HL-60 (cell line): ENCODE results near the gene KAZALD1.

Experiments
- DNase-seq, 2 experiments: peaks; one replicate each; pipeline ENCODE4 v3.0.0-alpha.2; 2010 to 2020; ENCODE audit warnings: low read depth in 1 of 2, low spot score in 1 of 2
- H3K27ac ChIP-seq: fragments of 250-450 bp; sonication (Bioruptor Pico); replicated peaks from 2 replicates; pipeline ENCODE4 v1.5.1; 2020; ENCODE audit warnings: mild to moderate bottlenecking, moderate library complexity
- H3K27me3 ChIP-seq: fragments of 250-450 bp; sonication (Bioruptor Pico); 2 replicates; pipeline ENCODE4 v1.5.1; 2021; ENCODE audit warnings: mild to moderate bottlenecking, moderate library complexity; ENCODE audit not compliant: insufficient read depth, poor library complexity, severe bottlenecking
- H3K4me3 ChIP-seq: replicated peaks from 2 replicates; pipeline ENCODE4 v1.5.1; 2011; ENCODE audit warnings: mild to moderate bottlenecking, control low read depth, low read length; ENCODE audit not compliant: insufficient read depth
- CTCF ChIP-seq: IDR thresholded peaks from one replicate; pipeline ENCODE4 v1.5.1; 2011; ENCODE audit warnings: low read length, control low read depth, inconsistent platforms; ENCODE audit not compliant: insufficient read depth
- GABPA ChIP-seq: IDR thresholded peaks from 2 replicates; pipeline ENCODE4 v1.6.1; 2012; ENCODE audit warnings: low read depth
- POLR2AphosphoS5 ChIP-seq: IDR thresholded peaks from 2 replicates; pipeline ENCODE4 v1.6.1; 2012; ENCODE audit warnings: low read depth
- REST ChIP-seq: IDR thresholded peaks from 2 replicates; pipeline ENCODE4 v1.6.1; 2012; ENCODE audit warnings: low read depth; ENCODE audit not compliant: insufficient replicate concordance
- SPI1 ChIP-seq: IDR thresholded peaks from 2 replicates; pipeline ENCODE4 v1.6.1; 2012; ENCODE audit warnings: low read depth, mild to moderate bottlenecking, borderline replicate concordance

The KAZALD1 gene

DNA sequence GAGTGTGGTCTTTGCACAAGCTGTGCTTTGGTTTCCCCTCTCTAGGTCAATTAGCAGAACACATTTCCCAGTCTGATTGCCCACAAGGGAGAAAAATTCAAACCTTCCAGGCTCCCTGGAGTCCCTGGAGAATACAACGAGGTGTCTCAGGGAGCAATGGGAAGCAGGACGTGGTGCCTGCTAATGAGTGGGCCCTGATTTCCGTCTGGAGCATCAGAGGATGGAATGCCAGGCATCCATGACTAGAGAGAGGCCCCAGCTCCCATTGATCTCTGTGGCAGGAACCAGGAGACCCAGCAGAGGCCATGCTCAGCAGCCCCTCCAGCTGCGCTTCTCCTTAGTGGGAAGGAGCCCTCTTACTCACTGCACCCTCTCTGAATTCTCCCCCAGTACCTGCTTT is 36.1 kb downstream of the KAZALD1 start:
- Histone ChIP-seq H3K27ac (no peak overlapping the region), H3K27me3 (peaks cover 14% of the 10 kb centered on the region), H3K4me3 (no peak overlapping the region)
- DNase-seq = no peak
- no peak for TF ChIP-seq SPI1

DNA sequence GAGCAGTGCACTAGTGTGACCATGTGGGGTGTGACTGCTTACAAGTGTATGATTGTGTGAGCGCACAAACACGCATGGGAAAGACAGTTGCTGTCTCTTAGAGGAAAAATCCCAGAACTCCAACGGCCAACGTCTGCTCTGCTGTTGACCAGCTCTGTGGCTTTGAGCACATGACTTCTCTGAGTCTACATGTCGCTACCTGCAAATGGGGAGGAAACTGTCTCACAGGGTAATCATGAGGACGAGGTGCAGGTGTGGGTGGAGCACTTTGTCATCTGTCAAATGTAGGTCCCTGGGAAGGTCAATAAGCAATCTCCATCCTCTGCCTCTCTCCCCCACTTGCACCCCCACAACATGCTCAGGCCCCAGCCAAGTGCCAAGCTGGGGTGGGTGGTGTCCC is 38.1 kb downstream of the KAZALD1 start:
- Histone ChIP-seq H3K27me3 (peaks cover 7% of the 10 kb centered on the region), H3K4me3 (no peak overlapping the region), H3K27ac (no peak overlapping the region)
- TF ChIP-seq SPI1 (no peak), GABPA (no peak), REST (no peak), CTCF (no peak), POLR2AphosphoS5 (no peak)
- DNase-seq = no peak

GRCh38 chr10:101101372-101101881 is 39.6 kb downstream of the KAZALD1 start:
- Histone ChIP-seq H3K27me3 (peaks cover 7% of the 10 kb centered on the region), H3K27ac (no peak overlapping the region), H3K4me3 (no peak overlapping the region)
- no peak for DNase-seq
- no peak for TF ChIP-seq SPI1
- no peak for TF ChIP-seq GABPA
- TF ChIP-seq POLR2AphosphoS5 = no peak
- no peak for TF ChIP-seq REST
- TF ChIP-seq CTCF = no peak

GRCh38 chr10:101103430-101103829 is 41.6 kb downstream of the KAZALD1 start:
- Histone ChIP-seq H3K27me3 (peaks cover 5% of the 10 kb centered on the region), H3K27ac (no peak overlapping the region), H3K4me3 (no peak overlapping the region)
- TF ChIP-seq GABPA (no peak), CTCF (no peak), SPI1 (no peak), POLR2AphosphoS5 (no peak), REST (no peak)
- no peak for DNase-seq
